Suppressor macrophage treated with lipopolysaccharide for 4 hours (primary cell): ENCODE data around the gene NASP.

Source experiments
- DNase-seq: peaks from one replicate; pipeline ENCODE4 v3.0.0-alpha.2; 2020

Gene NASP, protein sequence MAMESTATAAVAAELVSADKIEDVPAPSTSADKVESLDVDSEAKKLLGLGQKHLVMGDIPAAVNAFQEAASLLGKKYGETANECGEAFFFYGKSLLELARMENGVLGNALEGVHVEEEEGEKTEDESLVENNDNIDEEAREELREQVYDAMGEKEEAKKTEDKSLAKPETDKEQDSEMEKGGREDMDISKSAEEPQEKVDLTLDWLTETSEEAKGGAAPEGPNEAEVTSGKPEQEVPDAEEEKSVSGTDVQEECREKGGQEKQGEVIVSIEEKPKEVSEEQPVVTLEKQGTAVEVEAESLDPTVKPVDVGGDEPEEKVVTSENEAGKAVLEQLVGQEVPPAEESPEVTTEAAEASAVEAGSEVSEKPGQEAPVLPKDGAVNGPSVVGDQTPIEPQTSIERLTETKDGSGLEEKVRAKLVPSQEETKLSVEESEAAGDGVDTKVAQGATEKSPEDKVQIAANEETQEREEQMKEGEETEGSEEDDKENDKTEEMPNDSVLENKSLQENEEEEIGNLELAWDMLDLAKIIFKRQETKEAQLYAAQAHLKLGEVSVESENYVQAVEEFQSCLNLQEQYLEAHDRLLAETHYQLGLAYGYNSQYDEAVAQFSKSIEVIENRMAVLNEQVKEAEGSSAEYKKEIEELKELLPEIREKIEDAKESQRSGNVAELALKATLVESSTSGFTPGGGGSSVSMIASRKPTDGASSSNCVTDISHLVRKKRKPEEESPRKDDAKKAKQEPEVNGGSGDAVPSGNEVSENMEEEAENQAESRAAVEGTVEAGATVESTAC

DNA sequence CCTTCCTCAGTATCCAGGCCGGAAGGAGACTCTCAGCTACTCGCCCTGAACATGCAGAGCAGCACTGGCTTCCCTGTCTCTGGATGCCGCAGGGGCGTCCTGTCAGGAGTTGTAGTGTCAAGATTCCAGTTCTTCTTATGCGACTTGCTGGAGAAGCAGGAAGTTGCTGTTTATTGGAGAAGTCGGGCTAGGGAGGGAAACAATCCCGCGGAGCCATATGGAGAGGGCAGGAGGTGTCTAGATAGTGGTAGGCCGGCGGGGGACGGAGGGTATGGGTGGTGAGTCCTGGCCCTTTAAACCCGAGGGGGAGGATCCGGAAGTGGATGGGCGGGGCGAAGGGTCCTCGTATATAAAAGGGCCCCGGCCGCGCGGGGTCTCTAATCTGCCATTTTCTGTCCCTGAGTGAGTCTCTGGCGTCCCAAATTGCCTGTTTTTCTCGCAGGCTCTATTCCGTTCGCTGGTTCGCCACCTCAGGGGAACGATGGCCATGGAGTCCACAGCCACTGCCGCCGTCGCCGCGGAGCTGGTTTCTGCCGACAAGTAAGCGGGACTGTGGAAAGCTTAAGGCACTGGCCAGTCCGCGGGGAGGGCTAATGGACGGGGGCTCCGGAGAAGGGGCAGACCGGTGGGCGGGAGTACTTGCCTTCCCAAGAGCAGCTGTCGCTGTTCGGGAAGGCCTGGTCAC, at the start of gene NASP:
TSS of gene NASP (plus strand) at position 376 of the 685 bp plus-strand sequence. CDS start at position 482, 106 bp downstream.
- peak; percentile 89 for DNase-seq

DNA sequence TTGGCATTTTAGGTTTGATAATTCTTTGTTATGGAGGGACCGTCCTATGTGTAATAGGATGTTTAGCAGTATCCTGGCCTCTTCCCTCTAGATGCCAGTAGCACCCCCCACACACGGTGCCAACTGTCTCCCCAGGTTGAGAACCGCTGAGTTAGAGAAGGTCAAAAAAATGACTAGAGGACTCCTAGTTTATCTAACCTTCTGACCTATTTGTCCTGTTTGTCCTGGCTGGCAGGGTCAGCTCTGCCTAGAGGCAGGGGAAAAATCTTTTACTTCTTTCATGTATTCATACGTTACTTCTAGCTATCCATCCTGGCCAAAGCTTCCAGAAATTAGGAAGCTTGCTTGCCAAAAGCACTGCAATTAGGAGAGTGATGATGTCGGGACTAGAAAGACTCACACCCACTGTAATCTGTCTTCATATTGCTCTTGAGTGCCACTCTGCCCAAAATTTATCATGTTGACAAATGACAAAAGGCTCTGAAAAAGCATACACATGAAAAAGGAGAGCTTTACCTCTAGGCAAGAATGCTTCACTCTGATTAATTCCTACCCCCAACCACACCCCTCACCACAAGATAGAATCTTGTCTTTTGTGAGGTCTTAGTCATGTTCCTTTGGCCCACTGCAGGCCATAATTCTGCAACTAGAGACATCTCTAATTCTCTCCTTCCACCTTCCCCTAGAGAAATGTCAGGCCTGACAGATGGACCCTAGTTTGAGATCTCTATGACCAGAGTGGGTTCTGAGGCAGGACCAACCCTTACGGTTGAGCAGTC, 47.7 kb upstream of the NASP start:
- DNase-seq = no peak

DNA sequence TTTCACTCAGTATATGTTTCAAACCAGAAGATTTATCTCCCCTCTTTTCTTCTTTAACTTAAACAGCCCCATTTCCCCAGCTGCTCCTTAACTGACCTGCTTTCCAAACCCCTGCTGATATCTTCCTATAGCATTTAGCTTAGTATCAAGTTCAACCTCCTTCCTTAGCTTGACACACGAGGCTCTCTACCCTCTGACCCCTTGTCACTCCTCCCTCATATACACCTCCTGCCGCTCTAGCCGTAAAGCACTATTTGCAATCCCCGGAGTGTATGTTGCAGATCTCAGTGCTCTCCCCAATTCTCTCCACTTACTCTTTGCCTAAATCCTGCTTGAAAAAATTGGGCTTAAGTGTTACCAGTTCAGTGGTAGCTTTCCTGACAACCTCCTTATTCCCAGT, 47.0 kb upstream of the NASP start:
- no peak for DNase-seq

DNA sequence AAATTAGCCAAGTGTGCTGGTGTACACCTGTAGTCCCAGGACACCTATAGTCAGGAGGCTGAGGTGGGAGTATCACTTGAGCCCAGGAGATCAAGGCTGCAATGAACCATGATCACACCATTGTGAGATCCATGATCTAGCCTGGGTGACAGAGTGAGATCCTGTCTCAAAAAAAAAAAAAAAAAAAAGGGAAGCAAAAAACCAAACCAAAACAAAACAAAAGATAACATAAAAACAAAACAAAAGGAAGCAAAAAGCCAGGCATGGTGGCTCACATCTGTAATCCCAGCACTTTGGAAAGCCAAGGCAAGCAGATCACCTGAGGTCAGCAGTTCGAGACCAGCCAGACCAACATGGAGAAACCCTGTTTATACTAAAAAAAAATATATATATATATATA, 42.6 kb upstream of the NASP start:
- no peak for DNase-seq

DNA sequence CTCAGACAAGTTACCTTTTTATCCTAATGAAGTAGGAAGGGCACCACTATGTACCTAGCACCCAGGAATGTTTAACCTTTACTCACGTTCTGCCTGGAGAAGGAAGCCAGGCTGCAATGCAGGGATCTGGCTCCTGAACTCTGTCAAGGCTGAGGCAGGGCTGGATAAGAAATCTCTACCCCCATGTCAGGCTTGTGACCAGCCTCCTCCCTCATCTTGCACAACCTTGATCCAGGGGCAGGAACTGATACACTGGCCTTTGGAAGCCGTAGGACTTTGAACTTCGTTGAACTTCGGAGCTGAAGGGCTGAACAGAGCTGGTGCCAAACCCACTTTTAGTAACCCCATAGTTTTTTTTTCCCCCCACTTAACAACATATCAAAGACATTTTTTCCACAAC, 41.2 kb upstream of the NASP start:
- DNase-seq = peak; percentile 82

DNA sequence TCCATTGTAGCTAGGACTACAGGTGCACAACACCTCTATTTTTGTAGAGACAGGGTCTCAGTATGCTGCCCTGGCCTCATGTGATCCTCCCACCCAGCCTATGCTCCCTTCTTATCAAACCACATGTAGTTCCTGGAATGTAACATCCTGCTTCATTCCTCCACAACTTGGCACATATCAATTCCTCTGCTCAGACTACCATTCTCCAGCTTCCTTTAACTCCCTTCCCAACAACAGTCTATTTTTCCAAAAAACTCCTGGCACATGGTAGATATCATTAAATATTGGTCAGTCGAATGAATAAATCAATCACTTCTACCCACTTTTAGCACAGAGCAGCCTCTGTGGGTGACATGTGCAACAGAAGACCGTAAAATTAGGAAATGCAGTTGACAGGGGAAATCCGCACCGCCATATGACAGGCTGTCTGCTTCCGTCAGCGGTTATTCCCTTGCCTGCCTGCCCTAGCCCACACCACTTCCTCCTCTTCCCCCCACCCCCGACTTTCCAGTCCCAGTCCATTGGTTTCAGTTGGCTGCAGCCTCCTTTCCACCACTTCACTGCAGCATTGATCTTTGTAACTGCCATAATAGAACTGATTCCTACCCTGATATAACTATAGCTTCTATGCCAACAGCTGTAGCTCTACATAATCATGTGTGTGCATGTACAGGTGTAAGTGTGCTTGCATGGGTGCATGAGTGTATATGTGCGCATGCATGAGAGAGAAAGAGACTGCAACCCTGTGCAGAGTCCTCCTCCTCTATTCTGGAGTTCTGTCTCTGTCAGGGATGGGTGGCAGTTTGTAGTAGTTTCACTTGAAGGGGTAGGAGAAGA, 40.0 kb upstream of the NASP start:
- peak; percentile 95 for DNase-seq

DNA sequence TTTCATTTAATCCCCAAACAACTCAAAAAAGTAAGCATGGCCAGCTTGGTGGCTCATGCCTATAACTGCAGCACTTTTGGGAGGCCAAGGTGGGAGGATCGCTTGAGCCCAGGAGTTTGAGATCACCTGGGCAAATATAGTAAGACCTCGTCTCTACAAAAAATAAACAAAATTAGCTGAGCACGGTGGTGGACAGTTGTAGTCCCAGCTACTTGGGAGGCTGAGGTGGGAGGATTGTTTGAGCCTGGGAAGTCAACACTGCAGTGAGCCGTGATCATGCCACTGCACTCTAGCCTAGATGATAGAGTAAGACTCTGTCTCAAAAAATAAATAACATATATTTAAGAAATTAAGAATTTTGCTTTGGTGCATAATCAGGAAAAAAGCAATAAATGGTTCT, 39.3 kb upstream of the NASP start:
- DNase-seq = no peak

DNA sequence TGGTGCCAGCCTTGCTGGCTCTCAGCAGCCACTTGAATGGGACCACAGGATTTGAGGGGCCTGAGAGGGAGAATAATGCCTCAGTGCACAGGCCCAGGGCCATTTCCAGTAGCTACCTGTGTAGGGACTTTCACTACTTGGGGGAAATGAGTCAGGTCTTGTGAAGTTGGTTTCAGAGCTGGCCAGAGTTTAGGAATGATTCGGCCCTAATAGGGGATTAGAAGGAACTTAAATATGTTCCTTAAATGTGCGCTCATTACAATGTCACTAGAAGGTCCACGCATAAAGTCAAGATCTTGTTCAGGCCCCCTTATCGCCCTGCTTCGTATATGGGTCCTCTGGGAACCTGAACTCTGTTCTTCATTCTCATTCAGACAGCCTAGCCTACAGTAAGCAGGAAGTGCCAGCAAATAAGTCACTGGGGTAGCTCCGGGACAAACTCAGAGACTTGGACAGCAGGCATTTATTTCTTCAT, 38.8 kb upstream of the NASP start:
- peak; percentile 45 for DNase-seq

DNA sequence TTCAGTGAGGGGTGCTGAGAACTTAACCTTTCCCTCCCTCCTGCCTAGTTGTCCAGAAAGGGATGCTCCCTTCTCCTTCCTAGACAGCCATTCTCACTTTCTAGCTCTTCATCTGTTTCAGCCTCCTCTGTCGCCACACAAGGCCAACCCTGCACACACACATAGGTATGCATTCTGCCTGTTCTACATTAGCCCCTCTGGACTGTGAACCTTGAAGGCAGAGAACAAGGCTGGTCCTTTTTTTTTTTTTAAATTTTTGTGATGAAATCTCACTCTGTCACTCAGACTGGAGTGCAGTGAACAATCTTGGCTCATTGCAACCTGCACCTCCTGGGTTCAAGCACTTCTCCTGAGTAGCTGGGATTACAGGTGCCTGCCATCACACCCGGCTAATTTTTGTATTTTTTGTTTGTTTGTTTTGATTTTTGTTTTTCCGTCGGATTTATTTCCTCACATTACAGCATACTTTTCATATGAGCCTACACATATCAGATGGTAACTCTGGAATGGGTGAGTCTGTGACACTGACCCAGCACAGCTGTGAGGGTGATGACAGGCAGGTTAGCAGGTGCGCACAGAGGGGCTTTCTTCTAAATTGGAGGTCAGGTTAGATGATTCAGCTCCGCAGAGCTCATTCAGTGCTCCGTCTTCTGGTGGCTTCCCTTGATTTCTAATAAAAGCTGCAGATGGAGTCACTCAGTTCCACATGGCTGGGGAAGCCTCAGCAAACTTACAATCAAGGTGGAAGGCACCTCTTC, 38.1 kb upstream of the NASP start:
- no peak for DNase-seq

DNA sequence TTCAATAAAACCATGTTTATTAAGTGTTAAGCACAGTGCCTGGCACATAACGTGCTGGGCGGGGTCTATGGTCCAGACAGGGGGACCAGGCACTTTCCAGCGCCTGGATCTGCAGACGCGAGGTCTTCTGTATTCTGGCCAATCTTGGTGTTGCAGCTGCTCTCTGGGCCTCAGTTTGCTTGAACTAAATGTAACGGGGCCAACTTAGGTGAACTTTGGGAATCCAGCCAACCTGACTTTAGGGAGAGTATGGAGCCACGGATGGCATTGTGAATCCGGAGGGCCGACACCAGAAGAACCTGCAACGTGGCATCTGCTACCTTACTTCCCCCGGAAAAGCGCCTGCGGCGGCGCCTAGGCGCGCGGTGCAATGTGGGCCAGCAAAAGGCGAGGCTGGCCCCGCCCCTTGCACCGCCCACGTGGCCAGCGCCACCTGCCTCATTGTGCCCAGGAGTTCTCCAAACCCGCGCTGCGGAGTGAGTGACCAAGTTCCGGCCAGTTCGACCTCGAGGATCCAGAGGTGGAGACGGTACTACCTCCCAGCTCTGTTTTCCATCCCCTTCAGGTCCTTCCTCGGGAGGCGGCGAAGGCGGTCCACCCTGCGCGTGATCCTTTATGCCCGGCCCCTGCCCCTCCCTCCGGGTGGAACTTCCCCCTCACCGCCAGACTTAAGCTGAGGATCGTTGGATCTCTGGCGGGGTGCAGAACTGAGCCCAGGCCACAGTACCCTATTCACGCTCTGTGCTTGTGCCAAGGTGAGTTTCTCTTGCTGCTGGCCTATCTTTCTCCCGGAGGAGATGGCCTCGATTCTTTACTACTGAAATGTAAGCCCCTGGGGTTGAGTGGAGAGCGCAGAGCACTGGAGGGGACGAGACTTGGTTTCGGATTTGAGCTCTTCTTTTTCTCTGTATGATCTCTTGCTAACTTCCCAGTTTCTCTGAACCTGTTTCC, 33.2 kb upstream of the NASP start, which contains the start of gene AKR1A1:
TSS of gene AKR1A1 (plus strand) at position 426 of the 951 bp plus-strand sequence. CDS start 10,969 bp downstream, outside the sequence.
- peak; percentile 90 for DNase-seq

DNA sequence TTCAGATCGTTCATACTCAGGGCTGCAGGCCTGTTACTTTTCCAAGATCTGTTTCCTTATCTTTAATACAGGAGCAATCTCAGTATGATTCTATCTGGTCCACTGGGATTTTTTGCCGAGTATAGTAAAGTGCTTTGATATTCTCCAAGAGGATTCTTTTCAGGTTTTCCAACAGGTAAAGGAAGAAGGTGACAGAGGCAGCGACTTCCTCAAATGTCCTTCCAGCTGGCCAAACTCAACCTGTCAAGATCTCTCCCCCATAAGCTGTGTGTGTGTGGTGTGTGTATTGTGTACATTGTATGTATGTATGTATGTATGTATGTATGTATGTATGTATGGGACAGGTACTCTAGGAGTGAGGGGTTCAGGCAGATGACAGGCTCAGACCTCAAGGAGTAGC, 32.2 kb upstream of the NASP start:
- DNase-seq = no peak

DNA sequence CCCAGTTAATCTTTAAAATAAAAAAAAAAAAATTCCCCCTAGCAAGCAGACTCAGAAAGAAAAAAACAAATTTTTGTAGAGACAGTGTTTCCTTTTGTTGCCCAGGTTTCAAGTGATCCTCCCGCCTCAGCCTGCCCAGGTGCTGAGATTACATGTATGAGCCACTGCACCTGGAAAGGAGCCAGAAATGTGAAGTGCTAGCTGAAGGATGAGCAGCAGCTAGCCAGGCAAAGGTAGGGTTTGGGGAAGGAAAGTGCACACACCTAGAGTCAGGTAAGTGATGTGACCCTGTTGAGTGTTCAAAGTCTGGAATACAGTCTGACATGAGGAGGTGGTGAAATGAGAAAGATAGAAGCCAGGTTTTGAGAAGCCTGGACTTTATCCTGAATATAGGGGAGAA, 31.5 kb upstream of the NASP start:
- no peak for DNase-seq

DNA sequence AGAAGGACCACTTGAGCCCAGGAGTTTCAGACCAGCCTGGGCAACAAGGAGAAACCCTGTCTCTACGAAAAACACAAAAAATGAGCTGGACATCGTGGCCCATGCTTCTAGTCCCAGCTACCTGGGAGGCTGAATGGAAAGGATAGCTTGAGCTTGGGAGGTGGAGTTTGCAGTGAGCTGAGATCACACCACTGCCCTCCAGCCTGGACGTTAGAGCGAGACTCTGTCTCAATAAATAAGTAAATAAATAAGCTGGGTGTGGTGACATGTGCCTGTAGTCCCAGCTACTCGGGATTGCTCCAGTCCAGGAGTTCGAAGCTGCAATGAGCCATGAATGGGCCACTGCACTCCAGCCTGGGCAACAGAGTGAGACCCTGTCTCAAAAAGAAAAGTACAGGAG, 29.6 kb upstream of the NASP start:
- no peak for DNase-seq

DNA sequence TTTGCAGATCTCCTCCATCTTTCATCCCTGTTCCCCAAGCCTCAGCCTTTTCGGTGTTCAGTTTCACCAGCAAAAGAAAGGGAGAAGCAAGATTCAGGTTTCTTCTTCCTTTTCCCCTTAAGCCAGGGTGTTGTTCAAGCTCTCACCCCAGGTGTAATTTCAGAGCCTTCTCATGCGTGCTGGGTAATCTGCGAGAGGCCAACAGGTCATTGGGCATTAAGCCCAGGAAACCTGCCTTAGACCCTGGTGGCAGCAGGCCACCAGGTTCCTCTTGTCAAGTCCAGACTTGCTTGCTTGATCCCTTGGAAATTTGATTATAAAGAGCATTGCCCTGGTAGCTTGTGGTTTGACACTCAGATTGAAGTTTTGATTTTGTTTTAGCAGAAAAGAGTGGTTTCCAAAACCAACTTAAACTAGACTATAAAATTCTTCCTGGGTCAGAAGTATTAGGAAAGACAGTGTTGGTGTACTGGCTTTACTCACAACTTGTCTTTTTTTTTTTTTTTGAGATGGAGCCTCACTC, 26.4 kb upstream of the NASP start:
- no peak for DNase-seq

DNA sequence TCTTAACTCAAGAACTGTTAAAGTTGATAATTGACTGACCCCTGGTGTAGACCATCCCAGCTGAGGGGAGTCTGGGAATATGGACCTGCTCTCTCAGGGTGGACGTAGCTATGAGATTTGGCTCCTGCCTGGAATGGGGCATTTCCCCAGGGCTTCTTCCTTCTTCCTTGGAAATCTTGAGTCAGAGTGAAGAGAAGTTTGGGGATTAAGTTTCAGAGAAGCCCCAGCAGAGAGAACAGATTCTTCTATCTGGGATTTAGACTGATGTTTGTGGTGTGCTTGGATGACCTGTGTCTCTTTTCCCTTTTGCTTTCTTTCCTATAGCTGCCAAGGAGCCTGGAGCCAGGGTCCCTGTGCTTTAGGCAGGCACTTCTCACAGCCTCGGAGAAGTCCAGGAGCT, 20.0 kb upstream of the NASP start:
- no peak for DNase-seq

DNA sequence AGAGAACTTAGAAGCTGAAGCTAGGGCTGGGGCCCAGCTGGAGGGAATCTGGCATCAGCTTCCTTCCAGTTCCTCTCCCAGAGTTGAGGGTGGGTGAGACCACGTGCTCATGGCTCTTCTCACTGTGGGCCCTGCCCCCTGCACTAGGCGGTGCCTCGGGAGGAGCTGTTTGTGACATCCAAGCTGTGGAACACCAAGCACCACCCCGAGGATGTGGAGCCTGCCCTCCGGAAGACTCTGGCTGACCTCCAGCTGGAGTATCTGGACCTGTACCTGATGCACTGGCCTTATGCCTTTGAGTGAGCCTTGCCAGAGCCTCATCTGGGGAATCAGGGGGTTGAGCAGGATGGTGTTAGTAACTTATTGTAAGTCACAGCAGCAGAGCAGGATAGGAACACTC, 17.1 kb upstream of the NASP start:
- DNase-seq = peak; percentile 47

DNA sequence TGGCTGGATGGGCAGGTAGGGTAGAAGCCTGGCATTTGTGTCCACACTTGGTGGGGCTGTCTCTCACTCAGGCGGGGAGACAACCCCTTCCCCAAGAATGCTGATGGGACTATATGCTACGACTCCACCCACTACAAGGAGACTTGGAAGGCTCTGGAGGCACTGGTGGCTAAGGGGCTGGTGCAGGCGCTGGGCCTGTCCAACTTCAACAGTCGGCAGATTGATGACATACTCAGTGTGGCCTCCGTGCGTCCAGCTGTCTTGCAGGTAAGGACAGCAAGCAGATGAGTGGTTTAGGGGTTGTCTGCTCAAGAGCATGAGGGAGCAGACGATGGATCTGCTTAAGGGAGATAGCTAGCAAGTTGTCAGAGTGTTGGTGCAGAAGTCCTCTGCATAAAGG, 15.9 kb upstream of the NASP start:
- no peak for DNase-seq

DNA sequence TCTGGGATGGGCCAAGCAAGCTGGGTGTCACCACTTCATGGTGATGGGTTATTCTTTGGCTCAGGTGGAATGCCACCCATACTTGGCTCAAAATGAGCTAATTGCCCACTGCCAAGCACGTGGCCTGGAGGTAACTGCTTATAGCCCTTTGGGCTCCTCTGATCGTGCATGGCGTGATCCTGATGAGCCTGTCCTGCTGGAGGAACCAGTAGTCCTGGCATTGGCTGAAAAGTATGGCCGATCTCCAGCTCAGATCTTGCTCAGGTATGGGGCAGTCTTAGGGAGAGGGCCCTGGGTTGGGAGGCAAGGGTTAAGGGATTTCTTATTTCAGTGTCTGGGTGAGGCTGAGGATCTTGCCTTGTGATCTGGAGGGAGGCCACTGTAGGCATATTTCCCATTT, 15.4 kb upstream of the NASP start:
- DNase-seq = no peak

DNA sequence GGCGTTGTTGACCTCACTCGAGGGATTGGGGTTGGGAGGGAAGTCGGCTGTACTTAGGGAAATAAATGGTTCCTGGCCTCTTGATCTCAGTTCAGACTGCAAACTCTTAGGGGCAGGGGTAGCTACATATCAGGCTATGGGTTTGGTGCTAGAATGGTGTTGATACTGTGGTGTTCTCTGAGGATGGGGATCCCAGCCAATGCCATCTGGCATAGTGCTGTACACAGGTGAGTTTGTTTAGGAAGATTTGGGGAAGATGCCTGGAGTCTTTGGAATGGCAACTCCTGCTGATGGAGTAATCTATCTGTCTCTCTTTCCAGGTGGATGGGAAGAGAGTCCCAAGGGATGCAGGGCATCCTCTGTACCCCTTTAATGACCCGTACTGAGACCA, 14.3 kb upstream of the NASP start:
- no peak for DNase-seq
